Aorta (tissue), 5 donors: Measurements from ENCODE around the gene RBMS2. TPM values are rescaled to one million over a fixed set of nuclear protein-coding genes. Genes with fewer than 3 reads are reported as not detected.
A peak's percentile ranks its signal among the peaks of the same experiment; 100 is the strongest.

Source experiments
- ATAC-seq: fragments of 200-7000 bp; cut with Tn5 transposase; one replicate; pipeline ENCODE4 v1.9.1; 2022; ENCODE audit warnings: moderate library complexity; ENCODE audit not compliant: low FRiP score
- DNase-seq, 2 donors: peaks; one replicate each; pipeline ENCODE4 v3.0.0-alpha.2; 2020
- H3K27ac ChIP-seq, 2 donors: one replicate each; pipeline ENCODE4 v1.5.1; 2013; ENCODE audit warnings: low read length in 2 of 2, mild to moderate bottlenecking in 2 of 2, moderate library complexity in 2 of 2, control low read depth in 1 of 2, inconsistent platforms in 1 of 2, low read depth in 1 of 2
- H3K27me3 ChIP-seq, 2 donors: one replicate each; pipeline ENCODE4 v1.6.1; 2013; ENCODE audit warnings: control low read depth in 1 of 2, low read length in 1 of 2, mild to moderate bottlenecking in 1 of 2, moderate library complexity in 1 of 2; ENCODE audit not compliant: insufficient read depth in 2 of 2, control insufficient read depth in 1 of 2
- H3K36me3 ChIP-seq, 2 donors: one replicate each; pipeline ENCODE4 v1.6.1; 2013; ENCODE audit warnings: control low read depth in 1 of 2, low read length in 1 of 2, mild to moderate bottlenecking in 1 of 2; ENCODE audit not compliant: insufficient read depth in 2 of 2, control insufficient read depth in 1 of 2
- H3K4me1 ChIP-seq, 2 donors: one replicate each; pipeline ENCODE4 v1.6.1; 2013; ENCODE audit warnings: low read length in 2 of 2, control low read depth in 1 of 2, mild to moderate bottlenecking in 1 of 2, moderate library complexity in 1 of 2; ENCODE audit not compliant: insufficient read depth in 2 of 2, control insufficient read depth in 1 of 2
- H3K4me3 ChIP-seq, 2 donors: one replicate each; pipeline ENCODE4 v1.5.1; 2013; ENCODE audit warnings: low read length in 2 of 2, control low read depth in 1 of 2, mild to moderate bottlenecking in 1 of 2
- H3K9me3 ChIP-seq: one replicate; pipeline ENCODE4 v1.6.1; 2013; ENCODE audit warnings: mild to moderate bottlenecking, low read length; ENCODE audit not compliant: control insufficient read depth
- WGBS, 2 donors: extraction: QIAGEN DNeasy Blood & Tissue Kit; methylation state at CpG; one replicate each; pipeline ENCODE4 v1.1.7; 2013; 5-methylcytosine and 5-hydroxymethylcytosine counted together
- intact Hi-C, 2 donors: fragments of 100-400 bp; cut with DNase I; formaldehyde crosslinking; loops; one replicate each; pipeline versions ENCODE4 v1.14.2 to v1.15.0; 2022
- polyA plus RNA-seq, 2 donors: library from polyadenylated mRNA; stranded (reverse); fragments of 200-250 nt; gene quantifications; one replicate each; pipeline ENCODE4 v1.2.3, GENCODE V29; 2013
- total RNA-seq, 2 donors: library from RNA; stranded (reverse); fragmentation: NEBNext Ultra II Directional; extraction: Animal tissue kit (Norgen Biotek cat#: 25700); gene quantifications; one replicate each; pipeline ENCODE4 v1.2.1, GENCODE V29; 2021
- donor health status: healthy with polysubstance abuse.
- donor health status: Bipolar disorder and iron deficiency.
- donor health status: DM: no; HTN: no; CAD: no.
- donor health status: DM: no; HTN: no; CAD: no.
- donor health status: DM: yes; HTN: yes; CAD: no.

The RBMS2 gene
- total and polyA plus RNA-seq, 4 donors, result 12.5 to 72.0 (median 42.8) TPM

DNA sequence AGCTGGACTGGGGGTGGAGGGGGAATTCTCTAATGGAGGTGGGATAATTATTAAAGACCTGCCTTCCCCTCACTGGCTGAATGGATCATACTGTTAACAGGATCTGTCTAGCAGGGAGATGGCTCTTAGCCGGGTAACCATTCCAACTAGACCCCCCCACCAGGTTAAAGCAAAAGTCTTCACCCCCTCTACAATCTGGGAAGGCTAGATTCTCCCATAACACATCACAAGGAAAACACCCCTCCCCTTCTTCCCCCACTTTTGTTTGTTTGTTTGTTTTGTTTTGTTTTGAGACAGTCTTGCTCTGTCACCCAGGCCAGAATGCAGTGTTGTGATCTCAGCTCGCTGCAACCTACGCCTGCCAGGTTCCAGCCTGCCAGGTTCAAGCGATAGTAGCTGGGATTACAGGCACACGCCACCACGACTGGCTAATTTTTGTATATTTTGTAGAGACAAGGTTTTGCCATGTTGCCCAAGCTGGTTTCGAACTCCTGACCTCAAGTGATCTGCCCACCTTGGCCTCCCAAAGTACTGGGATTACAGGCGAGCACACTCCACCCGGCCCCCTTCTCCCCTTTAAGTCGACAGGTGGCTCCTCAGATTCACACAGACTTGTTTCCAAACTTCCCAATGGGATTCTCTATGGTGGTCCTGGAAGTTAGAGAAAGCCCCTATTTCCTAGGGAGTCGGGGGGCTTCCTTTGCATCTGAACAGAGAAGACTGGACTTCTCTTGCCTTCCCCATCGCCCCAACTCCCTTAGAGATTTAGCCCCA lies 112.0 kb downstream of the RBMS2 start:
- peaks cover 0 to 4% of the 10 kb centered on the region in 2 donors for H3K4me1 ChIP-seq
- H3K36me3 ChIP-seq, result peaks cover 0 to 1% of the 10 kb centered on the region in 2 donors
- peak overlapping the region in 1 of 2 donors; percentile 7 for H3K27ac ChIP-seq
- intact Hi-C loops, result loop anchor here in 1 of 2 donors (5.0 kb wide), 1 partner anchor 111 kb away; the partner anchor contains the start of gene RBMS2
- peak overlapping the region in 1 of 2 donors; percentile 84 for H3K4me3 ChIP-seq
- 21 to 29% methylated on average over 12 of the region's 12 CpGs for WGBS, 2 donors
- DNase-seq, result no peak
- H3K27me3 ChIP-seq, result no peaks in the 10 kb centered on the region
- H3K9me3 ChIP-seq, result no peaks in the 10 kb centered on the region
- ATAC-seq, result no peak

DNA sequence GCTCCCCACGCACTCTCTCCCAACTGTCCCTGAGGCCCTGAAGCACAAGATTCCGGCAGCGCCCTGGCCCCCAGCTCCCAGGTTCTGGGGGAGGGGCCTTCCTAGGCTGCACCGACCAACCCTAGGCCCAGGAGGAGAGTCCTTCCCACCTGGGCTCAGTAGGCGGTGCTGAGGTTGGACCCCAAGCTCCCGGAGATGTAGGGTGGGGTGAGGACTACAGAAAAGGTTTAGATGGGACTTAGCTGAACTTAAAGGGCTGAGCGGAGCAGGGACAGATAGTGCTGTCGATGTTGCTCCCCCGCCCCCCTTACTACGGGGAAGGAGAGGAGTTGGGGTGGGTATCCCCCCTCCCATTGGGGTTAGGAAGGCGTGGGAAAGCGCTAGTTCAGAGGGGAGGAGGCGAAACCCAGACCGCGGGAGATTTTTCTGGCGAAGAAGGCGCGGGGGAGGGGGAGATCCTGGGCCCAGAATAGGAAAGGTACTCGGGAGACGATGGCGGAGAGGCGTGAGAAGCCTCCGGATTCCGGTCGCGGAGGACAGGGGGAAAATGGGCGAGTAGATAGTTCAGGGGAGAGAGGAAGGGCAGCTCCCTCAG lies 112.7 kb downstream of the RBMS2 start:
- Histone ChIP-seq H3K4me1 (peaks cover 0 to 4% of the 10 kb centered on the region in 2 donors), H3K27ac (peak overlapping the region in 1 of 2 donors; percentile 25), H3K27me3 (no peaks in the 10 kb centered on the region), H3K9me3 (no peaks in the 10 kb centered on the region), H3K4me3 (peak overlapping the region; percentile 78 to 84), H3K36me3 (peaks cover 0 to 5% of the 10 kb centered on the region in 2 donors)
- intact Hi-C loops, result loop anchor here in 1 of 2 donors (5.0 kb wide), 1 partner anchor 112 kb away; the partner anchor contains the start of gene RBMS2
- ATAC-seq, result no peak
- WGBS, 2 donors, result 0 to 1% methylated on average over 27 of the region's 27 CpGs
- no peak for DNase-seq

DNA sequence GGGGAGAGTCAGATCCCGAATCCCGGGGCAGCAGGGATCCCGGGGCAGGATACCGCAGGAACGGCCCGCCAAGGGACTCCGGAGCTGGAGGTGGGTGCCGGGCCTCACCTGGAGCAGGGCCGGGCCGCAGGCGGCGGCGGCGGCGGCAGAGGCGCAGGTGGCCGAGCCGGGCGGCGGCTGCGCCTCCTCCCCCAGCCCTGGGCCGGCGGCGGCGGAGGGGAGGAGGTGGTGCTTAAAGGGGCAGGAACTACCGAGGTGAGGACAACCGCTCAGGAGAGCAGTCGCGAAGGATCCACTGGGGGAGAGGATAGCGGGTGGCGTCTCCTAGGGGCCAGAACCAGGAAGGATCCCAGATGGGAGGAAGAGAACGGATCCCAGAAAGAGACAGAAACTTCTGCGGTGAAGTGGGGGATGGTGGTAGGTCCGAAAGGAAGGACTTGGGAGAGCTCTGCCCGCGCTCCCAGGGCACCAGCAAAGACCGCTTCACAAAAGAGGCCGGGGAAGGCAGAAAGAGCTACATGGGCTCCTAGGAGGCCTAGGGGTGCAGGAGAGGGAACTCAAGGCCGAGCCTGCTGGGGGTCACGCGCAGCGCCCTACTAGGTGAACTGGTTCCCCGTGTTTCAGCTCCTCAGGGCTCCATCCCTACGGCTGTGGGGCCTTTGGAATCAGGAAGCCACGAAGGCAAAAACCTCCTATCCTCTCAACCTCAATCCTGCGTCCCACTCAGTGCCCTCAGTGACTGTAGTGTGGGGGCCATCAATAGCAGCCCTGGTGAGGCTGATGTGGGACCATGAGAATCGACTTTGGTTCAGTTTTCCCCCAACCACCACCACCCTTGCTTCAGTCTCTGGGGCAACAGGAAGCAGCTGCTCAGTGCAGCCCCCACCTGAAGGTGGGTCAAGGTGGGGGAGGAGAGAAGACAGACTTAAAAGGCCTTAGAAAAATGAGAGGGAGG lies 113.5 kb downstream of the RBMS2 start:
- no peak for ATAC-seq
- H3K27me3 ChIP-seq, result no peaks in the 10 kb centered on the region
- intact Hi-C loops, result loop anchor here in 1 of 2 donors (5.0 kb wide), 1 partner anchor 113 kb away; the partner anchor contains the start of gene RBMS2
- peak overlapping the region; percentile 78 to 84 for H3K4me3 ChIP-seq
- no peaks in the 10 kb centered on the region for H3K9me3 ChIP-seq
- peak; percentile 71 to 89 for DNase-seq
- peak overlapping the region in 1 of 2 donors; percentile 42 for H3K27ac ChIP-seq
- peaks cover 0 to 4% of the 10 kb centered on the region in 2 donors for H3K4me1 ChIP-seq
- peaks cover 0 to 7% of the 10 kb centered on the region in 2 donors for H3K36me3 ChIP-seq
- 1 to 2% methylated on average over 30 to 47 of the region's 47 CpGs for WGBS, 2 donors

DNA sequence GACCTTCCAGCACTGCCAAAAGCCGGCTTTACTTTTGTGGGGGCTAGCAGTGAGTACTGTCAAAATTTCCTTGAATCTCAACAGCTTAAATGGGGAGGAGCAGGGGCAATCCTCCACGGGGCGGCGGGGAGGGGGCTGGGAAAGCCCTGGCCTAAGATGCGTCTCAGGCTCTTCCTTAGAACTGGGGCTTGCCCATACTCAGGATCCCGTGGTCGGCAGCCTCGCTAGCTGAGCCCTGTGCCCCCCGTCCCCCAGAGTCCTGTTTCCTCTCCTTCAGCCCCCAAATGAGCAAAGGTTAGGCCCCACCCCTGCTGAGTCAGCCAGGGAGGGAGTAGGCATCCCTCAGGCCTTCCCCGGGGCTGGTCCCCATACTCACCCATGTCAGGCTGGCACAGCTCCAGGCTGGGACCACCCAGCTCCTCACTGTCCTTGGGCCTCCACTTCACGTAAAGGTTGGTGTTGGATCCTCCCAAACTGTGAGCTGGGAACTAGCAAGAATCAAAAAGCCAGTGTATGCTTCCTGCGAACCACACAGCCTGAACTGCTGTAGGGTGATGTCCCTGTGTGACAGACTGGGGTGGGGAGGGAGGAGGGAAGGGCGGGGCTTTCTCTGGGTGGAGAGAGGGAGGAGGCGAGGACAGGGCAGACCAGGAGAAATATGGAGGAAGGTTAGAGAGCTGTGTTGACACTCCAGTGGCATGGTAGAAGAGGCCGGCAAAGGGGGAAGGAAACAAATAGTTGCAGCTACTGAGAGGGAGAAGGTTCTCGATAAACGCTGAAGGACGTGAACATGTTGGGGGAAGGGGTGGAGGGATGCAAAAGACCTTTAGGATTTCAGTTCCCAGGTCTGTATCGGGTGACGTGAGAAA lies 114.4 kb downstream of the RBMS2 start:
- peak overlapping the region in 1 of 2 donors; percentile 68 for H3K27ac ChIP-seq
- peaks cover 0 to 4% of the 10 kb centered on the region in 2 donors for H3K4me1 ChIP-seq
- DNase-seq, result peak; percentile 94 to 95
- no peaks in the 10 kb centered on the region for H3K9me3 ChIP-seq
- peak overlapping the region; percentile 78 to 84 for H3K4me3 ChIP-seq
- no peaks in the 10 kb centered on the region for H3K27me3 ChIP-seq
- 0 to 1% methylated on average over 20 of the region's 20 CpGs for WGBS, 2 donors
- peaks cover 0 to 7% of the 10 kb centered on the region in 2 donors for H3K36me3 ChIP-seq
- ATAC-seq, result peak; percentile 93
- intact Hi-C loops, result no loop called here

DNA sequence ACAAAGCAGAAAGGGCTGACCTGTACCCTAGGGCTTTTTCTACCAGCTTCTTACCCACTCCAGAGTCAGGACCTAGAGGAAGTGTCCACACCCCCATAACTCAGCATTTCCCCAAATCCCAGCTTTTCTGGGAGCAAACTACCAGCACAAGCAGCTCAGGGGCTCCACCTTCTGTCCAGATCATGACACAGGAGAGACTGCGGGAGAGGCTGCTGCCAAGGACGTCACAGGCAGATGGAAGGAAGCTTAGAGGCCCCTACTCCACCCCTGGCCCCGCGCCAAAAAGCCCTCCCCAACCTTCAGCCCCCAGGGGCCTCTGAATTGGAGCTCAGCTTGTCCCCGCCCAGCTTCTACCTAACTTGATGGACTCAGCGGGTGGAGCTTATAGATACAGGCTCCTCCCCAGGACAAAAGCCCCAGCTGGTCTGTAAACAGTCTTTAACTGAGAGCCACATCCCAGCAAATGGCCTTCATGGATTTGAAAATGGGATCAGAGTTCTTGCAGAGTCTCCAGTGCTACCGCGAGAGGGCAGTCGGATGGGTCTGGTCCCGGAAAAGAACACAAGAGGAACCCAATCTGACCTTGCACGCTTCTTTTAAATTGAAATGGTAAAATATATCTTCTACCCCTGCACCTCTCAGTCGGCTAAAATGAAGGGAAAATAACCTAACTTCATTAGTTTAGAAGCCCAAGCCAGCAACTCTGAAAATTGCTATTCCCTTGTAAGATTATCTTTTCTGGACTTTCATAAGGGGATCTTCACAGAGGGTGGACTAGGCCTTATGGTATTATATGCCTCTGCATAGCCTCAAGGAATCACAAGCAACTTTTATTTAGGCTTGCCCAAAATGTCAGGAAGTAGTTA lies 115.3 kb downstream of the RBMS2 start:
- DNase-seq (peak; percentile 99), ATAC-seq (peak; percentile 94)
- Histone ChIP-seq H3K4me1 (peaks cover 0 to 4% of the 10 kb centered on the region in 2 donors), H3K4me3 (peak overlapping the region; percentile 4 to 21), H3K27me3 (no peaks in the 10 kb centered on the region), H3K9me3 (no peaks in the 10 kb centered on the region), H3K27ac (peak overlapping the region in 1 of 2 donors; percentile 68), H3K36me3 (peaks cover 0 to 7% of the 10 kb centered on the region in 2 donors)
- intact Hi-C loops, result no loop called here
- 0 to 1% methylated on average over 12 of the region's 12 CpGs for WGBS, 2 donors

DNA sequence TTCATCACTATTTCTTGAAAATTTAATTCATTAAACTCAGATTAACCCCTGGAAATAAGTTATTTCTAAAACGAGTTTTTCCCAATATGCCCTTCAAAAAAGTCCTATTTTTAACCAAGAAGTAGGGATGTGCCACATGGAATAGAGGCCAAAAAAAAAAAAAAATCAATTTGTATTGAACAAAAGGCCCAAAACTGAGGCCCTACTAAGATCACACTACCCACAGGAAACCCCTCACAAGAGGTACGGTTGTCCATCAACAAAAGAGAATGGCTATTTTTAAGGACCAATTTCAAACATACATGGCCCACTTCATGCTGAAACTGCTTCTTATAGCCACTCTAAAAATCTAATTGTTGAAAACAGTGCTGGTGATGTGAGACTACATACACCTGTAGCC lies 116.0 kb downstream of the RBMS2 start:
- intact Hi-C loops, result no loop called here

DNA sequence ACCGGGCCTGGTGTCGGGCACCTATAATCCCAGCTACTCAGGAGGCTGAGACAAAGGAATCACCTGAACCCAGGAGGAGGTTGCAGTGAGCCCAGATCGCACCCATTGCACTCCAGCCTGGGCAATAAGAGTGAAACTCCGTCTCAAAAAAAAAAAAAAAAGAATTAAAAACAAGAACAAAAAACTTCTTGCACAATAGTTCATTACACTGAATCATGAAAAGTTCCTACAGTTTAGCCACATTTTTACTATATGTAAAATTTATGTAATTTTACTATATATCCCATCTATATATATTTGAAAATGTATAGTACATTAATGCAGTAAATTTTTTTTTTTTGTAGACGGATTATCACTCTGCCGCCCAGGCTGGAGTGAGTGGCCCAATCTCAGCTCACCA lies 119.6 kb downstream of the RBMS2 start:
- intact Hi-C loops, result loop anchor here in 1 of 2 donors (10.0 kb wide), 1 partner anchor 84 kb away; the partner anchor contains the start of gene NACA
- ATAC-seq (no peak), DNase-seq (no peak)
- no peak overlapping the region for H3K27ac ChIP-seq
- no peak overlapping the region for H3K4me3 ChIP-seq
- peaks cover 0 to 4% of the 10 kb centered on the region in 2 donors for H3K4me1 ChIP-seq
- H3K36me3 ChIP-seq, result peaks cover 3 to 11% of the 10 kb centered on the region in 2 donors
- 80 to 82% methylated on average over 6 of the region's 6 CpGs for WGBS, 2 donors
- no peaks in the 10 kb centered on the region for H3K27me3 ChIP-seq
- no peaks in the 10 kb centered on the region for H3K9me3 ChIP-seq

More for the DNA sequence above, 116.0 kb downstream of the RBMS2 start:
- Histone ChIP-seq H3K27me3 (no peaks in the 10 kb centered on the region), H3K36me3 (peaks cover 0 to 9% of the 10 kb centered on the region in 2 donors), H3K4me1 (peaks cover 0 to 4% of the 10 kb centered on the region in 2 donors), H3K27ac (no peak overlapping the region), H3K9me3 (no peaks in the 10 kb centered on the region), H3K4me3 (no peak overlapping the region)
- WGBS, 2 donors, result 55 to 56% methylated on average over 2 of the region's 2 CpGs
- ATAC-seq (no peak), DNase-seq (no peak)
